Stomach (tissue), 4 donors: Measurements from ENCODE around the gene PLEKHA5.

ENCODE experiments used
- CTCF ChIP-seq, 7 experiments: fragments of 450-650 bp in 4 of 7; fragments of 200-600 bp in 3 of 7; sonication (generic) in 3 of 7; IDR thresholded peaks; one replicate each; pipeline ENCODE4 v1.5.1; 2016 to 2019; ENCODE audit warnings: antibody characterized with exemption in 7 of 7, control low read depth in 2 of 7, mild to moderate bottlenecking in 1 of 7
- EP300 ChIP-seq: sonication (generic); formaldehyde crosslinking; IDR thresholded peaks from one replicate; pipeline ENCODE4 v1.6.1; 2017; ENCODE audit warnings: antibody characterized with exemption
- POLR2AphosphoS5 ChIP-seq, 3 donors: sonication (generic); formaldehyde crosslinking; IDR thresholded peaks; one replicate each; pipeline ENCODE4 v1.6.1; 2016; ENCODE audit warnings: antibody characterized with exemption in 3 of 3

GRCh38 chr12:19227190-19227879 is 97.8 kb downstream of the PLEKHA5 start:
- TF ChIP-seq EP300 (no peak), CTCF (IDR thresholded peaks at IDR 0.05) (no peak), POLR2AphosphoS5 (IDR thresholded peaks at IDR 0.05) (no peak)
